GM19351 (cell line): ENCODE results near the gene SPRR5.

Experiments used
- ATAC-seq: cut with Tn5 transposase; IDR thresholded peaks from one replicate; pipeline ENCODE4 v1.9.1; 2021; ENCODE audit warnings: mild to moderate bottlenecking, moderate library complexity; ENCODE audit not compliant: unreplicated experiment

The SPRR5 gene

DNA sequence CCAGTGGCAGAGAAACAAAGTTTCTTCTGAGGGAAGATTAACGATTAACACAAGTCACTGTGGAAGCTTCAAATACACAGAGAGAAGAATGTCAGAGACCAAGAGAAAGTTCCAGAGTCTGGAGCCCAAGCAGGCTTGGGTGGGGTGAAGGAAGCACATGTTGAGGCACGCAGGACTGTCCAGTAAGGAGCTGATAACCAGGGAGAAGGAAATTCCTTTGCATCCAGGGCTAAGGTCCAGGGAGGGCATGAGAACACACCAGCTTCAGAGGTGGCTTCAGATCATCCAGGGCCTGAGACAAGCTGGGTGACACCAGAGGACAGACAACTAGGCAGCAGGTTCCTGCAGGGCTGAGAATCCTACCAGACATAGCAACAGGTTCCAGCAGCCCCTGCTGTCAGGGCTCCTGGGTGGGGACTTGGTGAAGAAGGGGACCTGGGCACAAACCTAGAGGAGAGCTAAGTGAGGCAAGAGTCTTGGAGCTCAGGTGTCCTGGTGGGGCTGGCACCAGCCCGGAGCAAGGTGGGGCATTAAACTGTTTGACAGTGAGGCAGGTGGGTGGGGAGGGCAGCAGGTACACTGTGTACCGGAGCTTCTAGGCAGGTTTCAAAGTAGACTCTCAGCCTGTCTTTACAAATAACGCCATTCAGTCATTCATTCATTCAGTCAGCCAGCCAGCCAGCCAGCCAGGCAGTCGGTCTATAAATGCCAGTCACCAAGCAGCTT lies 34.3 kb downstream of the SPRR5 start:
- ATAC-seq: no peak

GRCh38 chr1:152982076-152982475 lies 35.1 kb downstream of the SPRR5 start:
- ATAC-seq: no peak

DNA sequence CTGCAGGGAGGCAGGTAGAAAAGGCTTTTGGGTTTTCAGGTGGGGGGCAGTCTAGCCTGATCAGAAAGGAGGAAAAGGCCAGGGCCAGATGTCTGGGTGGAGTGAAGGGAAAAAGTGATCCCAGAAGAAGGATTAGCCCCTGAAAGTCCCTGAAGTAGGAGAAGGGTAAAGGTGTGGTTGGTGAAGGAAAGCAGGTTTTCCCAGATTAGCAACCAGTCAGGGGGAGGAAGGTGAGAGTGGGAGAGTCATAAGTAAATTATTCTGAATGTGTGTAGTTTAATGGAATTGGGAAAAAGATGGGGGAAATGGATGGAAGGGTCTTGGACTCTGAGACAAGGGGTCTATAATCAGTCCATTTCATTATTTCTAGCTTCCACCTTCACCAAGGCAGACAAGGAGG lies 36.2 kb downstream of the SPRR5 start:
- ATAC-seq: no peak

DNA sequence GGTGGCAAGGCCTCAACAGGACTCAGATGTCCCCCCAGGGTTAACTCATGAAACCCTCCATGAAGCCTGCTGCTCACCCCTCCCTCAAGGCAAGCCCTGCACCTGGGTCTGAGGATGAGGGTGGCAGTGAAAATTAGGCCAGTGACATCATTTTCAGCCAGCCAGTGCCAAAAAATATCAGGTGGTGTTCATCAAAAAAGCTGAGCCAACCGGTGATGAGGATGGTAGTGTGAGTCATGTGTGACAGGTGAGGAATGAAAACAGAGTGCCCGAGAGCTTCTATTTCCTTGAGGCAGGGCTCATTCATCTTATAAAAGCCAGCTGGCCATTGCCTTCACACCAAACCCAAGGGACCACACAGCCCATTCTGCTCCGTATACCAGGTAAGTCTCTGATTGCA lies 36.7 kb downstream of the SPRR5 start, which contains the start of gene SPRR1A:
SPRR1A (plus strand) TSS at position 339 of the 400 bp plus-strand sequence. CDS start 1,150 bp downstream, outside the sequence.
- no peak for ATAC-seq

DNA sequence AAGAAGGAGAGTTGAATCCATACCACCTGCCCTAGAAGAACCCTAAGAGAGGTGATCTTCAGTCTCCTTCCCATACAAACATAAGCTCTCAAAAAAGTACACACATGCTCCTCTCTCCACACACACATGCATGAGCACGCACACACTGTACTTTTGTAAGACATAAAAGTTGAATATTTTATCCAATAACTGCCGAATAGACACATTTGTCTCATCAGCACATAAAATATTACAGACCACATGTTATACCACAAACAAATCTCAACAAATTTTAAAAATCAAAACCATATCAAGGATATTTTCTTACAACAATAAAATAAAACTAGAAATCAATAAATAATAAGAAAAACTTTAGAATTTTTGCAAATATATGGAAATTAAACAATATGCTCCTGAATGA lies 39.6 kb downstream of the SPRR5 start:
- ATAC-seq: no peak

DNA sequence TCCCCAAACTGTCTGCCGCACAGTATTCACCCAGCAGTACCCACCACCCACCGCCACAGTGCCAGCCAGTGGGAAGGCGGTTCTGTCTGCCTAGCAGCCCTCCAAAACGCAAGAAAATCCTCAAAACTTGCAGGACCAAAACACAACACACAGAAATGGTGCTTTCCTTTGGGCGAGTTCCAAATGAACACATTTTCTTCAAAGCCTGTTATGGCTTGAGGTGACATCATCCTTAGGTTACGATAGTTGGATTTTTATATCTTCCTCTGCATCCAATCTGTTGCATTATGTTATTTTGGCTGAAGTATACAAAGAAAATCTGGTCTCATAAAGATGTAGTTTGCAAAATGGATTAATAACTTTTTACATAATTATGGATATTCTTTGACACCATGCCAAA lies 46.2 kb downstream of the SPRR5 start:
- no peak for ATAC-seq

DNA sequence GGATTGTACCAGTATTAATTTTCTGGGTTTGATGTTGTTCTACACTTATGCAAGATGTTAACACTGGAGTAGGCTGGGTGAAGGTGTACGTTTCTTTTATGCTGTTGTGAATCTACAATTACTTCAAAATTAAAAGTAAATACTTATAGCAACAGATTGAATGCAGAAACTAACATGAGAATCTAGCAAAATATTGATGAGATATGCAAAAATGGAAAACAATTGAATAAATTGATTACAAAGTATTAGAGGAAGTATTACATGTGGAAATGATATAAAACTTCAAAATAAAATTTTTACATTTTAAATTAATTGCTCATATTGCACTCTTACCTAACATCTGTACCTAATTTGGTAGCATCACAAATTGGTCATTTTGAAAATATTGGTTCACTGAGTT lies 48.8 kb downstream of the SPRR5 start:
- no peak for ATAC-seq

- no peak for ATAC-seq
Observed at GRCh38 chr1:152996633-152997400, 49.8 kb downstream of the SPRR5 start.

DNA sequence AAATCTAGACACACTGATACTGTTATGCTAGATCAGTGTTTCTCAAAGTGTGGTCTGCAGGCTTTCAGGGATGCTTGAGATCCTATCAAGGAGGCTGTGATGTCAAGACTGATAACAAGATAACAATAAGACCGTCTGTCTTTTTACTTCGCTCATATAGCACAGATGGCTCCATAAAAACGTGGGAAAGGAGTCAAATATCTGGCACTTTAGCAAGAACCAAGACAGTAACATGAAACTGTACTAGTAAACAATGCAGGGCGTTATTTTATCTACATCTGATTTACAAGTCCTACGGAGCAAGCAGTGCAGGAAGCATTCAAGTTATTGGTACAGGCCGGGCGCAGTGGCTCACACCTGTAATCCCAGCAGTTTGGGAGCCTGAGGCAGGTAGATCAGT lies 50.9 kb downstream of the SPRR5 start:
- ATAC-seq: no peak

GRCh38 chr1:152998476-152998875 lies 51.5 kb downstream of the SPRR5 start:
- no peak for ATAC-seq
